Ramos (cell line): ENCODE measurements around the gene CD52.
"Not testable (repeated sequence)": the region's sequence is repeated elsewhere in the genome, so short reads cannot be mapped to it uniquely, and the experiment has no call there.

Experiments
- in situ Hi-C: fragments of 300-500 bp; cut with MboI; formaldehyde crosslinking; loops from one replicate; pipeline ENCODE4 v1.14.3; 2022; ENCODE audit warnings: low sequenced_read_pairs; ENCODE audit not compliant: unreplicated experiment

CD52 gene

DNA sequence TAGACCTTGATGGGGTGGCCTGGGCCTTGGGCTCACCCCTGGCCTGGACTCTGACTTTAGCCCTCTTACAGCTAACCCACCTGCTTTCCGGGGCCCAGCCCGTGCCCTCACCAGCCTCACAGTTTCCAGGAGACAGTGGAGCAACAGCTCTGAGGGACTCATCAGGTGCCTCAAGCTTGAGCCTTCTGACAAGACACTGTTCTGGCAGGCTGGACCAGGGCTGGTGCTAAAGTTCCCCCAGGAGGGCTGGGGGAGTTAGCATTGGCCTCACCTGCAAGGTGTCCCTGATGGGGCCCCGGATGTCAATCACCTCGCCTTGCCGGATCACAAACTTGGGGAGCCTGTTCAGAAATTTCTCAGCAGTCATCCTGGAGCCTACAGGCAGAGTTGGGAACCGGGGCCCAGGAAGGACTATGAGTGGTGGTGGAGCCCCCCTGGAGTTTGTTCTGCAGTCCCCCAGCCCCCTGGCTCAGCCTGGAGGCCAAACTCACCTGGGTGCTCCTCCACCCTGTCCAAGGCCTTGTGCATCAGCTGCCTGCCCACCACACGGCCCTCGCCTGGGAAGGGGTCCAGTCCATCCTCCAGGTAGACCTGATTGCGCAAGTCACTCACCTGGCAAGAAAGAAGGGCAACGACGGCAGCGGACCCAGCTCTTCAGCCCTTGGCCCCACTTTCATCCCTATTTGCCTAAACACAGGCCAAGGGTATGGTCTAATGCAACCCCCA is 33.7 kb upstream of the CD52 start:
- in situ Hi-C loops = loop anchor here (5.0 kb wide), 1 partner anchor 78 kb away; no protein-coding TSS in a partner anchor

- in situ Hi-C loops = loop anchor here (5.0 kb wide), 2 partner anchors 38 to 78 kb away; no protein-coding TSS in a partner anchor
Observed at GRCh38 chr1:26284597-26285347, 33.0 kb upstream of the CD52 start.

GRCh38 chr1:26285366-26286063 is 32.2 kb upstream of the CD52 start:
- in situ Hi-C loops = loop anchor here (5.0 kb wide), 1 partner anchor 37 kb away; no protein-coding TSS in a partner anchor

- in situ Hi-C loops = loop anchor here (5.0 kb wide), 1 partner anchor 36 kb away; no protein-coding TSS in a partner anchor
Observed at GRCh38 chr1:26286064-26286416, 31.7 kb upstream of the CD52 start.

GRCh38 chr1:26287033-26287711 is 30.6 kb upstream of the CD52 start:
- in situ Hi-C loops = loop anchor here (5.0 kb wide), 1 partner anchor 35 kb away; no protein-coding TSS in a partner anchor

- in situ Hi-C loops = loop anchor here (5.0 kb wide), 1 partner anchor 34 kb away; no protein-coding TSS in a partner anchor
Observed at GRCh38 chr1:26287811-26288210, 29.9 kb upstream of the CD52 start.

DNA sequence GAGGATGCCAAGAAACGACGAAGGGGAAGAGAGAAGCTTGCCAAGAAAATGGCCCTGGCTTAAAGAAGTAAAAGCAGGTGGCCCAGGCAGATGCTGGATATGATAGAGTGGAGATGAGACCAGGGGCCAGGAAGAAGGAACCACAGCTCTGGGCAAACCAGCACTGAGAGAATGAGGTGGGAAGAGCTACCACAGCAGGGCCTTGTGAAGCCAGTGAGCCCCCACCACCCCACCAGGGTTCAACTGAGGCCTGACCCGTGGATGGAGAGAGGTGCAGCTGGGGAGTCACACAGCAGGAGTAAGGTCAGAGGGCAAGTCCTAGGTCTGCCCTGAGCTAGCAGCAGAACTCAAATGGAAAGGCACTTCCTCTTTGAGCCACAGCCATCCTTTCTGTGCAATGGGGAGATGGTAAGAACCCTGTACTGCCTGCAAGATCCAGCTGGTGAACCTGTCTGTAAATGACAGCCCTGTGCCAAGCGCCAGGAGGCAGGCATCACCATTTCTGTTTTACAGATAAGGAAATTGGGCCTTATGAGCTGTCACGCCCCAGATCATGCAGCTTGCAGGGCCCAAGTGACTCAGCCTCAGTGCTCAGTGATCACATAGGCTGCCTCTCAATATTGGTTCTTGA is 29.3 kb upstream of the CD52 start:
- in situ Hi-C loops = loop anchor here (5.0 kb wide), 1 partner anchor 34 kb away; no protein-coding TSS in a partner anchor

GRCh38 chr1:26289158-26290059 is 28.3 kb upstream of the CD52 start:
- in situ Hi-C loops = loop anchor here (5.0 kb wide), 1 partner anchor 33 kb away; no protein-coding TSS in a partner anchor

- in situ Hi-C loops = no loop called here
Observed at GRCh38 chr1:26290122-26290881, 27.5 kb upstream of the CD52 start.

DNA sequence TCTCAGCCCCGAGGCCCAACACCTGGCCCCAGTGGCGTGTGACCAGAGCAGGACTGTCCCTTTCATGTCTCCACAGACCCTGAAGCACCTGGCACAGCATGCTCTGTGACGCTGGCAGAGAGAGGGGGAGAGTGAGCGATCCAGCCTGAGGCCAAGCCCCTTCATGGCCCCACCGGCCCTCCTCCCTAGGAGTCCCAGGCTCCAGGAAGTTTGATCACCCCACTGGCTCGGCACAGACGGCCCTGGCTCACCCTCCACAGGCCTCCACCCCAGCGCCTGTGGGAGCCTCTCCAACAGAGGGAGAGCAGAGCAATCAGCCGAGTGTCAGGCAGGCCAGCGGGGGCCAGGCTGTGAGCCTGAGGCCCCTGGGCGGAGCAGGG is 26.9 kb upstream of the CD52 start:
- in situ Hi-C loops = no loop called here

- in situ Hi-C loops = no loop called here
Observed at GRCh38 chr1:26291433-26291832, 26.3 kb upstream of the CD52 start.

GRCh38 chr1:26291939-26292338 is 25.8 kb upstream of the CD52 start:
- in situ Hi-C loops = no loop called here

DNA sequence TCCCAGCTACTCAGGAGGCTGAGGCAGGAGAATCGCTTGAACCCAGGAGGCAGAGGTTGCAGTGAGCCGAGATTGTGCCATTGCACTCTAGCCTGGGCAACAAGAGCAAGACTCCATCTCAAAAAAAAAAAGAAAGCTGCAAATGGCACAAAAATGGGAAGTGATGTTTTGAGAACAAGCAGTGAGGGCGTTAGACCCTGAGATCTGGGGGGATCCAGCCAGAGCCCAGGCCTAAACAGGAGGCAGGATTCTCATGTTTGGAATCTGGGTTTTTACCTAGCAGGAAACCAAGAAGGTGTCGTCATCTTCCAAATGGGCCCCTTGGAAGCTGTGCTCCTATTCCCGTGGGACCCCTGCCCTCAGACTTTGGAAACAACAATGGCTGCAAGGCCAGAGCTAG is 25.0 kb upstream of the CD52 start:
- in situ Hi-C loops = not testable (repeated sequence)

GRCh38 chr1:26293911-26294463 is 23.8 kb upstream of the CD52 start:
- in situ Hi-C loops = no loop called here

GRCh38 chr1:26295194-26296138 is 22.3 kb upstream of the CD52 start:
- in situ Hi-C loops = no loop called here

DNA sequence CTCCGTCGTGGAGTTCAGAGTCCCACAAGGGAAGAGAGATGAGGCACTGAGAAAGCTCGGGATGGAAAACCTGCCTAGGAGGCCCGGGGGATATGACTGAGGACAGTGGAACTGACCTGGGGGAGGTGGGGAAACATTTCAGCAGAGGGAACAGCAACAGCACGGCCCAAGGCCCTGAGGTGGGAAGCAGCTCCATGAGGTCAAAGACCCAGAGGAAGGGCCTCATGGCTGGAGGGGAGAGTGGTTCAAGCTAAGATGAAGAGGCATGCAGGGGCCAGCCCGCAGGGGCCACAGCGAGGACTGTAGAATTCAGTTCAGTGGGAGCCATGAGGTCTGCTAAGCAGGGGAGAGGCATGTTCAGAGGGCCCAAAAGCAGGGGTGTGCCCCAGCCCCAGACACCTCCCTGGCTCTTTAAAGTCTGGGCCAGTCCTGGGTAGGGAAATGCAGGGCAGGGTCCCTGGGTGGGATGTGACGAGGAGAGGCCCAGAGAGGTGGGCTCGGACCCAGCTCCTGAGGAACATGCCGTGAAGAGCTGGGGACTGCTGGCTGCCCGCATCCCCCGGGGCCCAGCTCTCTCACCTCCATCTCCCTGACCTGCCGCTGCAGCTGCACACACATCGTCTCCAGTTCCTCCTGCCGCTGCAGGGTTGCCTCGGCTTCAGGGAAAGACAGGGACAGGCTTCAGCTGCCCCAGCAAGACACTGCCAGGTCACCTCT is 21.3 kb upstream of the CD52 start:
- in situ Hi-C loops = no loop called here
